ENCODE measurements around the gene MMP1.

DNA sequence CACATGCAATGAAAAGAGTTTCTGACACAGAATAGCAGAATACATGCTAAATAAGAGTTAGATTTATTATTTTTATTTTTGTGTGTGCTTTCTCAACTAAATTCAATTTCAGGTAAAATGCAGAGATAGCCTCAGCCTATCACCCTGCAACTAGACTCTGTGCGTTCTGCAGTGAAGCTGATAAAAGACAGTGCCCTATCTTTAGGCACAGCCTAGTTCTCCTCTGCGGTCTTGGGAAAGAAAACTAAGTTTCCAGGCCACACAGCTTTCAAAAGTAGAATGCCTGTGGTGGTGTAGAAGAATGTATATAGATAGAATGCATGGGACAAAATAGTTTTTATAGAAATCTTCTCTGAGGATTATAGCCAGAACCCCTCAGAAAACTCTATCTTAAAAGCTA lies 12.0 kb upstream of the MMP1 start:
- no peak for TF ChIP-seq CTCF (IDR thresholded peaks at IDR 0.05)
- no peak for TF ChIP-seq ESRRA (CRISPR knock-in tag; IDR thresholded peaks at IDR 0.05; ENCODE audit: borderline replicate concordance)
- TF ChIP-seq, protein P1, sequence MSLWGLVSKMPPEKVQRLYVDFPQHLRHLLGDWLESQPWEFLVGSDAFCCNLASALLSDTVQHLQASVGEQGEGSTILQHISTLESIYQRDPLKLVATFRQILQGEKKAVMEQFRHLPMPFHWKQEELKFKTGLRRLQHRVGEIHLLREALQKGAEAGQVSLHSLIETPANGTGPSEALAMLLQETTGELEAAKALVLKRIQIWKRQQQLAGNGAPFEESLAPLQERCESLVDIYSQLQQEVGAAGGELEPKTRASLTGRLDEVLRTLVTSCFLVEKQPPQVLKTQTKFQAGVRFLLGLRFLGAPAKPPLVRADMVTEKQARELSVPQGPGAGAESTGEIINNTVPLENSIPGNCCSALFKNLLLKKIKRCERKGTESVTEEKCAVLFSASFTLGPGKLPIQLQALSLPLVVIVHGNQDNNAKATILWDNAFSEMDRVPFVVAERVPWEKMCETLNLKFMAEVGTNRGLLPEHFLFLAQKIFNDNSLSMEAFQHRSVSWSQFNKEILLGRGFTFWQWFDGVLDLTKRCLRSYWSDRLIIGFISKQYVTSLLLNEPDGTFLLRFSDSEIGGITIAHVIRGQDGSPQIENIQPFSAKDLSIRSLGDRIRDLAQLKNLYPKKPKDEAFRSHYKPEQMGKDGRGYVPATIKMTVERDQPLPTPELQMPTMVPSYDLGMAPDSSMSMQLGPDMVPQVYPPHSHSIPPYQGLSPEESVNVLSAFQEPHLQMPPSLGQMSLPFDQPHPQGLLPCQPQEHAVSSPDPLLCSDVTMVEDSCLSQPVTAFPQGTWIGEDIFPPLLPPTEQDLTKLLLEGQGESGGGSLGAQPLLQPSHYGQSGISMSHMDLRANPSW (CRISPR knock-in tag; conservative IDR thresholded peaks at IDR 0.05; ENCODE audit: low read depth): no peak
- no peak for TF ChIP-seq ZNF263 (CRISPR knock-in tag; IDR thresholded peaks at IDR 0.05; ENCODE audit: low read depth)
- no peak for TF ChIP-seq TP53 (CRISPR knock-in tag; IDR thresholded peaks at IDR 0.05)
- no peak for TF ChIP-seq NFYB (CRISPR knock-in tag; conservative IDR thresholded peaks at IDR 0.05; ENCODE audit: low read depth)

Data from WTC11 (cell line).